GM19372 (cell line): ENCODE results near the gene ZNF277.
"Not testable (repeated sequence)": the region's sequence is repeated elsewhere in the genome, so short reads cannot be mapped to it uniquely, and the experiment has no call there.

ENCODE experiments used
- ATAC-seq: cut with Tn5 transposase; IDR thresholded peaks from one replicate; pipeline ENCODE4 v1.9.1; 2021; ENCODE audit warnings: mild to moderate bottlenecking, low read depth, moderate library complexity; ENCODE audit not compliant: unreplicated experiment

ZNF277 gene

DNA sequence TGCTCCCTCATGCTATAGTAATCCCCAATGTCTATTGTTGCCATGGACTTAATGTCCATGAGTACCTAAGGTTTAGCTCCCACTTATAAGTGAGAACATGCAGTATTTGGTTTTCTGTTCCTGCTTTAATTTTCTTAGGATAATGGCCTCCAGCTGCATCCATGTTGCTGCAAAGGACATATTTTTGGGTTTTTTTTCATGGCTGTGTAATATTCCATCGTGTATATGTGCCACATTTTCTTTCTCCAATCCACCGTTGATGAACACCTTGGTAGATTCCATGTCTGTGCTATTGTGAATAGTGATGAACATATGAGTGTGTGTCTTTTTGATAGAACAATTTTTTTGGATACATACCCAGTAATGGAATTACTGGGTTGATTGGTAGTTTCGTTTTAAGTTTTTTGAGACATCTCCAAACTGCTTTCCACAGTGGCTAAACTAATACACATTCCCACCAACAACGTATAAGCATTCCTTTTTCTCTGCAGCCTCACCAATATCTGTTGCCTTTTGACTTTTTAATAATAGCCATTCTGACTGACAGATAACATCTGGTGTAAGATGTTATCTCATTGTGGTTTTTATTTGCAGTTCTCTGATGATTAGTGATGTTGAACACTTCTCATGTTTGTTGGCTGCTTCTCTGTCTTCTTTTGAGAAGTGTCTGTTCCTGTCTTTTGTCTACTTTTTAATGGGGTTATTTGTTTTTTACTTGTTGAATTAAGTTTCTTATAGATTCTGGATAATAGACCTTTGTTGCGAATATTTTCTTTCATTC lies 175.0 kb downstream of the ZNF277 start:
- ATAC-seq: no peak

DNA sequence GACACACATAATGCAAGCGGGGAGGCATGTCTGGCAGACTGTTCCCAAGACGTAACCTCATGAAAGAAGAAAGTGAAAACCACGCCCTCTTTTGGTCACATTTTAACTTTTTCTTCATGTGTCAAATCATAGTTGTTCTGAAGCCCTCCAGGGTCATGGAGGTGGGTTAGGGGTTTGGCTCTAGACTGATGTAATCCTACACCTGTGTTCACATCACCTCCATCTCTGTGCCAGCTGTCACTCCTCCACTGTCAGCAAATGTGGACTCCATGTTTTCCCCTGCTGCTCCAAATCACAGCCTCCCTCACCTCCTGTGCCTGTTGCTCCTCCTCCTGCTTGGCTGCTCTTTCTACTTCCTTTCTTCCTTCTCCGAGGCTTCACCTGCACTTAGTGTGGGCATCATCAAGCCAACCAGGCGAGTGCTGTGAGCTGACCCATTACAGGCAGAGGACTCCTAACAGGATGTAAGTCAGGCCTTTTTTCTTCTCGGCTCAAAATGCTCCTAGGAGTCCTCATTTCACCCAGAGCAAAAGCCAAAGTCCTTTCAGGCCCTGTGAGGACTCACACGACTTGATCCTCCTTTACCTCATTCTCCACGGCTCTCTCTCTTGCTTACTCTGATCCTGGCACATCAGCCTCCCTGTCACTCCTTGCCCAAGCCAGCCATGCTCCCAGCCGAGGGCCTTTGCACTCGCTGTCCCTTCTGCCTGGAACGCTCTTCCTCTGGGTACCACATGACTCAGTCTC lies 177.3 kb downstream of the ZNF277 start:
- ATAC-seq: no peak

DNA sequence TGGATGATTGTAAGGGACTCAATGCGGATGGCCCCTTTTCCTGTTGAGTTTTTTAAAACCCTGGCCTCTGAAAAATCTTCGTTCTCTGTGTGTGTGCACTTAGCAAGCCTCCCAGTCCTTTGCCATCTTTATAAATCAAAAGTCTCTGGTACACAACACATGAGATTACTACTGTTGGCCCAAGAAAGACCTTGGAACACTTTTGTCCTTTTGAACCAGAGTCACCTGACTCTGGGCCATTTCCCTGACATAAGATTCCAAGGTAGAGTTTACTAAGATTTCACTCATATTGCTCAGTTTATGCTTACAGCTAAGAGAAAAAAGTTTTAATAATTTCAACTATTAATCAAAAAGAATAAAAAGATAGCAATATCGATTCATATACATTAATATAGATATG lies 179.0 kb downstream of the ZNF277 start:
- no peak for ATAC-seq

DNA sequence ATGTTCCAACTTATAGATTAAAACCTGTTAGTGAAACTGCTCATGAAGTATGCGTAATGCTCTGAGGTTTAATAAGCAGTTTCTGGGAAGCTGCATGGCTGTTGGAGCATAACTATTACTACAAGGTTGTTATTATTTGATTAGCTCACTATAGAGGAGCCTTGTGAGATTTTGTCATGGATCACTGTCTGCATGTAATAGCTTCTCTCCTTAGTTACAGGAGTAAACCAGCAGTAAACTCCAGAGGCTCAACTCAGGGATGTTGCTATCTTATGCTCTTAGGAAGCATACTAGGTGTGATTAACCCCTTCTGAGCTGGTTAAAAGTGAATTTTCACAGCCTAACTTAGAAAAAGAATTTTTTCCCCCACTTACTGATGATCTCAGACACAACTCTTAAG lies 180.1 kb downstream of the ZNF277 start:
- ATAC-seq: no peak

DNA sequence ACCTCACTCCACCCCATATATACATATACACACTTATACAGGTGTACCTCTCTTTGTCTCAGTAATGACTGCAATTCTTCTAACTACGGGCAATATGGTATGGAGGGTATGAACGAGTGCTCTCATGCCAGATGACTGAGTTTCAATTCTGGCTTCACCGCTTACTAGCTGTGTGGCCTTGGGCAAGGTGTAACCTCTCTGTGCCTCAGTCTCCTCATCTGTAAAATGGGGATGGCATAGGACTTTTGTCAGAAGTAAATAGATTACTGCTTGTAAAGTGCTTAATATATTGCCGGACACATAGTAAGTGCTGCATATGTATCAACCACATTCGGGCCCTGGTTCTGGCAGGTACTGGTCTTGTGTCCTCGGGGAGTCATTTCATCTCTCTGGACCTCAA lies 183.7 kb downstream of the ZNF277 start:
- ATAC-seq: no peak

DNA sequence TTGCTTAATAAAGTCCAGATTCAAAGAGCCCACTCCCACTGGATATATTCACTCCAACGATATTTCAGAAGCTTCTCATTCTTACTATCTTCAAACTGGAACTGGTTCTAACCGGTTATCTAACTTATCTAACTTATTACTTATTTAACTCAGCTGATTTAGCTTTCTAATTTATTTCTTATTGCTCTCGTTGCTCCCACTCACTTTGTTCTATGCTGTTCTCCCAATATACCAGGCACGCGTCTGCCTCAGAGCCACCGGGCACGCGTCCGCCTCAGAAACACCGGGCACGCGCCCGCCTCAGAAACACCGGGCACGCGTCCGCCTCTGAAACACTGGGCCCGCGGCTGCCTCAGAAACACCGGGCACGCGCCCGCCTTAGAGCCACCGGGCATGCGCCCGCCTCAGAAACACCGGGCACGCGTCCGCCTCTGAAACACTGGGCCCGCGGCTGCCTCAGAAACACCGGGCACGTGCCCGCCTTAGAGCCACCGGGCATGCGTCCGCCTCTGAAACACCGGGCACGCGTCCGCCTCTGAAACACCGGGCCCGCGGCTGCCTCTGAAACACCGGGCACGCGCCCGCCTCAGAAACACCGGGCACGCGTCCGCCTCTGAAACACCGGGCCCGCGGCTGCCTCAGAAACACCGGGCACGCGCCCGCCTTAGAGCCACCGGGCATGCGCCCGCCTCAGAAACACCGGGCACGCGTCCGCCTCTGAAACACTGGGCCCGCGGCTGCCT lies 184.8 kb downstream of the ZNF277 start:
- not testable (repeated sequence) for ATAC-seq

DNA sequence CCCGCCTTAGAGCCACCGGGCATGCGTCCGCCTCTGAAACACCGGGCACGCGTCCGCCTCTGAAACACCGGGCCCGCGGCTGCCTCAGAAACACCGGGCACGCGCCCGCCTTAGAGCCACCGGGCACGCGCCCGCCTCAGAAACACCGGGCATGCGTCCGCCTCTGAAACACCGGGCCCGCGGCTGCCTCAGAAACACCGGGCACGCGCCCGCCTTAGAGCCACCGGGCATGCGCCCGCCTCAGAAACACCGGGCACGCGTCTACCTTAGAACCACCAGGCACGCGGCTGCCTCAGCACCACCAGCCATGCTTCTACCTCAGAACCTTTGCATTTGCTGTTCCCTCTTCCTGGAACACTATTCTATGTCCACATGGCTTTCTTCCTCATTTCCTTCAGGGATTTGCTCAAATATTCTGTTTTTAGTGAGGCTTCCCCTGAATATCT lies 185.4 kb downstream of the ZNF277 start:
- ATAC-seq: not testable (repeated sequence)
